Measurements from ENCODE around the gene MS4A10. TPM values are rescaled to one million over a fixed set of nuclear protein-coding genes. Genes with fewer than 3 reads are reported as not detected.

MS4A10 gene
- total and polyA plus RNA-seq, 2 of the 8 experiments (the other 6 are each of a cell fraction or from before 2014, with no cell fraction given): not detected

DNA sequence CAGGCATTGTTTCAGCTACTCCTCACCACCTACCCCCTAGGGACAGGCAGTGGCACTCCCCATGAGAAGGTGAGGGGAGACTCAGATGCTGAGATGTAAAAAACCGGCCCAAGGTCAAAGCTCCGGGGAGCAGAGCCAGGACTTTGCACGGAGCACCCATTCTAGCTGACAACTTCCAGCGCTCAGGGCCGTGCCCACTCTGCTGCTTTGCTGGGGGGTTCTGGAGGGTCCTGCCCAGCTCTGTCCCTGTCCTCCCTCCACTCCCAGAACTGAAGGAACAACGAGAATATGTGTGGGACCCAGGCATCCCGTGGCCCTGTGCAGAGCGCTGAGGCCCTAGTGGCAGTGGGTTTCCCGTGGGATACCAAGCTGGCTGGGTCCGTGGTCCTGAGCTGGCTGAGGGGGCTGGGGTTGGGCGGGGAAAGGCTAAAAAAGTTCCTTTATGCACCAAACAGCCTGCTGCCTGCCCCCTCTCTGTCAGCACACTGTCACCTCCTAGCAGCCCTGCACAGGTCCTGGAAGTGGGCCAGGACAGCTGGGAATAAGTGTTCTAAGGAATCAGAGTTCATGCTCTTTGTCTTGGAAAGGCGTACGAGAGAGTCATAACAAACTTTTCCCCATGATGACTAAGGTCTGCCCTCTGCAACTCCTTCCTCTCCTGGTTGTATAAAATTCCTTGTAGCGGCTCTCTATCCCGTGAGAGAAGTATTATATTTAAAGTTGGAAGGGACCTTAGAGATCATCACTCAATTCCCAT is 1.9 kb downstream of the MS4A10 start:
- no peaks in the 10 kb centered on the region for H3K36me3 ChIP-seq (ENCODE audit: control insufficient read depth in 2 of 4, insufficient read depth in 4 of 4, low read length in 3 of 4)
- no peak overlapping the region for H3K9ac ChIP-seq (replicated peaks in 1 of 4; ENCODE audit: extremely low read depth in 1 of 4, low read depth in 3 of 4, low read length in 3 of 4)
- DNase-seq (ENCODE audit: low read depth in 1 of 2, low spot score in 2 of 2): no peak
- no peaks in the 10 kb centered on the region; a peak in 1 of 7 replicates for H3K4me1 ChIP-seq (replicated peaks in 1 of 4; ENCODE audit: control insufficient read depth in 3 of 4, insufficient read depth in 4 of 4, low read length in 3 of 4)
- H2BK5ac ChIP-seq (ENCODE audit: low read depth, low read length): no peak overlapping the region
- H2AK5ac ChIP-seq (ENCODE audit: low read depth, low read length): no peak overlapping the region
- H3K27ac ChIP-seq (ENCODE audit: low read depth, low read length): no peak overlapping the region
- peaks cover 14 to 23% of the 10 kb centered on the region in 2 experiments; a peak in 3 of 4 replicates for H3K9me3 ChIP-seq (ENCODE audit: insufficient read depth in 2 of 2, low read depth in 1 of 2, low read length in 1 of 2)
- H4K20me1 ChIP-seq (replicated peaks in 1 of 2; ENCODE audit: control insufficient read depth in 1 of 2, insufficient read depth in 2 of 2, low read length in 2 of 2): no peaks in the 10 kb centered on the region
- no peak overlapping the region for H3K4me3 ChIP-seq (ENCODE audit: extremely low read depth in 1 of 4, insufficient read depth in 2 of 4, low read depth in 3 of 4, low read length in 4 of 4)
- H4K5ac ChIP-seq (ENCODE audit: insufficient read length, low read depth, low read length): no peak overlapping the region
- H4K91ac ChIP-seq (replicated peaks; ENCODE audit: insufficient read length, low read length): no peak overlapping the region
- FAIRE-seq: no peak
- H3K14ac ChIP-seq (ENCODE audit: insufficient read length): no peak overlapping the region
- WGBS, 2 experiments (ENCODE audit: extremely low coverage in 1 of 2, insufficient coverage in 1 of 2, insufficient read length in 1 of 2, insufficient replicate concordance in 2 of 2, low coverage in 1 of 2, low lambda C conversion rate in 2 of 2, missing lambda C conversion rate in 1 of 2): 95% methylated on average over 15 of the region's 15 CpGs; no CpG with 5 or more reads in 1 of the 2 experiments
- H3K56ac ChIP-seq (replicated peaks; ENCODE audit: insufficient read length, low read depth, low read length): no peak overlapping the region
- POLR2A ChIA-PET (ENCODE audit: partially characterized antibody): interaction anchor here (0.9 to 1.0 kb wide), 2 partner anchors 12 to 19 kb away, joined by 3 to 4 read pairs; no protein-coding TSS in a partner anchor
- H3K79me1 ChIP-seq (ENCODE audit: low read depth, low read length): no peaks in the 10 kb centered on the region
- H4K8ac ChIP-seq (ENCODE audit: extremely low read depth, insufficient read depth, low read length): peak overlapping the region; percentile 65; the same call in 1 of the 2 replicates
- no peak overlapping the region for H3K23ac ChIP-seq (ENCODE audit: insufficient read length)
- H3K4me2 ChIP-seq (ENCODE audit: insufficient read depth in 1 of 2, low read depth in 2 of 2, low read length in 2 of 2): no peak overlapping the region
- CTCF ChIA-PET (ENCODE audit: partially characterized antibody): interaction anchor here (0.6 to 2.2 kb wide), 6 partner anchors 10 to 116 kb away, joined by 3 to 11 read pairs (median 4); partner anchors contain the start of gene MS4A15
- no peak overlapping the region for H2BK120ac ChIP-seq (replicated peaks; ENCODE audit: low read depth, low read length)
- no peak overlapping the region for H2BK15ac ChIP-seq (ENCODE audit: low read length)
- H2AFZ ChIP-seq (ENCODE audit: low read length): no peak overlapping the region
- no peaks in the 10 kb centered on the region for H3K23me2 ChIP-seq (ENCODE audit: low read depth, low read length)
- H2BK20ac ChIP-seq (ENCODE audit: low read length): no peak overlapping the region
- H2BK12ac ChIP-seq (ENCODE audit: low read depth, low read length): no peak overlapping the region
- H3K4ac ChIP-seq (replicated peaks; ENCODE audit: insufficient read length, low read depth, low read length): no peak overlapping the region
- no peaks in the 10 kb centered on the region for H3K79me2 ChIP-seq (ENCODE audit: control insufficient read depth in 1 of 2, insufficient read depth in 2 of 2, low read length in 2 of 2)
- no peaks in the 10 kb centered on the region; a peak in 1 of 7 replicates for H3K27me3 ChIP-seq (replicated peaks in 1 of 4; ENCODE audit: control insufficient read depth in 3 of 4, extremely low read depth in 1 of 4, insufficient read depth in 3 of 4, low read length in 3 of 4)
- H3K18ac ChIP-seq (ENCODE audit: extremely low read depth, low read length): no peak overlapping the region
- TF ChIP-seq TCF12 (IDR thresholded peaks at IDR 0.05; ENCODE audit: low read depth, low read length) (no peak), ASH2L (IDR thresholded peaks at IDR 0.05; ENCODE audit: low read length) (no peak), BCL11A (IDR thresholded peaks at IDR 0.05; ENCODE audit: low read depth in 2 of 2, low read length in 2 of 2) (no peak), RAD21 (IDR thresholded peaks at IDR 0.05 in 1 of 2, conservative IDR thresholded peaks at IDR 0.05 in 1 of 2; ENCODE audit: low read depth in 2 of 2, low read length in 2 of 2) (no peak), SIRT6 (IDR thresholded peaks at IDR 0.05; ENCODE audit: low read length) (no peak), CBX5 (IDR thresholded peaks at IDR 0.05; ENCODE audit: low read depth, low read length) (no peak), EGR1 (IDR thresholded peaks at IDR 0.05; ENCODE audit: borderline replicate concordance, low read depth, low read length) (no peak), PHF8 (conservative IDR thresholded peaks at IDR 0.05; ENCODE audit: low read depth, low read length) (no peak), KDM5A (IDR thresholded peaks at IDR 0.05; ENCODE audit: low read length) (no peak), TAF7 (optimal IDR thresholded peaks at IDR 0.05; ENCODE audit: borderline replicate concordance, low read depth, low read length) (no peak), JUND (IDR thresholded peaks at IDR 0.05; ENCODE audit: low read length) (no peak), SP1 (IDR thresholded peaks at IDR 0.05; ENCODE audit: low read depth, low read length) (no peak), TEAD4 (IDR thresholded peaks at IDR 0.05; ENCODE audit: low read depth, low read length) (no peak)

Data from H1 (cell line).